Left colon (tissue), 2 donors: ENCODE data around the gene R3HDM2. TPM values are rescaled to one million over a fixed set of nuclear protein-coding genes. Genes with fewer than 3 reads are reported as not detected.

ENCODE experiments used
- ATAC-seq: fragments of 200-7000 bp; cut with Tn5 transposase; one replicate; pipeline ENCODE4 v1.9.1; 2020; ENCODE audit warnings: mild to moderate bottlenecking, moderate library complexity
- DNase-seq, 2 donors: peaks; one replicate each; pipeline ENCODE4 v3.0.0-alpha.2; 2020
- intact Hi-C, 2 donors: fragments of 100-400 bp; cut with DNase I in 1 of 2; cut with micrococcal nuclease in 1 of 2; formaldehyde crosslinking; loops; one replicate each; pipeline versions ENCODE4 v1.11.2 to v1.14.0; 2022; cut with DNase I, micrococcal nuclease
- total RNA-seq, 2 donors: library from RNA; stranded (reverse); fragmentation: NEBNext Ultra II Directional; extraction: Animal tissue kit (Norgen Biotek cat#: 25700); gene quantifications; one replicate each; pipeline ENCODE4 v1.2.1, GENCODE V29; 2021
- donor health status: DM: no; HTN: no; CAD: no.
- donor health status: DM: yes; HTN: yes; CAD: no.

Gene R3HDM2
- total RNA-seq, 2 donors from 2014 or later = 62.5 to 62.8 TPM

GRCh38 chr12:57207731-57208630 is 222.9 kb downstream of the R3HDM2 start:
- DNase-seq (no peak), ATAC-seq (no peak)
- intact Hi-C loops = no loop called here

GRCh38 chr12:57205931-57206330 is 224.9 kb downstream of the R3HDM2 start:
- ATAC-seq (no peak), DNase-seq (no peak)
- intact Hi-C loops = no loop called here

- DNase-seq (no peak), ATAC-seq (no peak)
- intact Hi-C loops = no loop called here
Observed at GRCh38 chr12:57205186-57205585, 225.7 kb downstream of the R3HDM2 start.

GRCh38 chr12:57204454-57204853 is 226.4 kb downstream of the R3HDM2 start:
- intact Hi-C loops = no loop called here
- ATAC-seq (no peak), DNase-seq (no peak)

- no peak for ATAC-seq
- intact Hi-C loops = no loop called here
- no peak for DNase-seq
Observed at GRCh38 chr12:57203791-57204190, 227.1 kb downstream of the R3HDM2 start.

Other genes with a start within 250 kb of the R3HDM2 start
- gene NXPH4, start 214.2 kb downstream of the R3HDM2 start, total RNA-seq = not detected
- gene SHMT2, start 201.3 kb downstream of the R3HDM2 start, total RNA-seq = 10 to 100 TPM; 45.3 to 58.8 TPM
- gene STAC3, start 179.9 kb downstream of the R3HDM2 start, total RNA-seq = 1 to 10 TPM; 2.0 to 4.2 TPM
- not detected for gene INHBC, start 3.7 kb upstream of the R3HDM2 start, total RNA-seq
- not detected for gene INHBE, start 24.3 kb upstream of the R3HDM2 start, total RNA-seq
- 1 to 10 TPM; 1.8 to 1.9 TPM for gene GLI1, start 28.7 kb upstream of the R3HDM2 start, total RNA-seq
- 10 to 100 TPM in 1 of 2 donors, 1 to 10 TPM in 1; 6.4 to 11.4 TPM for gene ARHGAP9, start 48.8 kb upstream of the R3HDM2 start, total RNA-seq
- 100 to 1,000 TPM in 1 of 2 donors, 10 to 100 TPM in 1; 89.3 to 125 TPM for gene MARS1, start 57.0 kb upstream of the R3HDM2 start, total RNA-seq
- gene DDIT3, start 89.5 kb upstream of the R3HDM2 start, total RNA-seq = 10 to 100 TPM; 19.8 to 20.5 TPM
- gene MBD6, start 91.8 kb upstream of the R3HDM2 start, total RNA-seq = 100 to 1,000 TPM; 104 to 116 TPM
- 100 to 1,000 TPM; 139 to 151 TPM for gene DCTN2, start 116.1 kb upstream of the R3HDM2 start, total RNA-seq
- 1 to 10 TPM in 1 of 2 donors, under 1 TPM in 1; 0.85 to 1.3 TPM for gene KIF5A, start 119.0 kb upstream of the R3HDM2 start, total RNA-seq
- 10 to 100 TPM; 63.5 to 67.9 TPM for gene PIP4K2C, start 160.1 kb upstream of the R3HDM2 start, total RNA-seq
- 10 to 100 TPM in 1 of 2 donors, 1 to 10 TPM in 1; 3.7 to 10.2 TPM for gene DTX3, start 173.8 kb upstream of the R3HDM2 start, total RNA-seq
- gene ARHGEF25, start 180.4 kb upstream of the R3HDM2 start, total RNA-seq = 10 to 100 TPM in 1 of 2 donors, 1 to 10 TPM in 1; 3.1 to 14.9 TPM
- under 1 TPM; 0.34 to 0.98 TPM for gene B4GALNT1, start 202.2 kb upstream of the R3HDM2 start, total RNA-seq